Upper lobe of left lung (tissue), 4 donors: ENCODE data around the gene OR2T27.

Experiments
- CTCF ChIP-seq, 6 experiments: fragments of 450-650 bp in 4 of 6; fragments of 200-600 bp in 2 of 6; sonication (generic) in 2 of 6; IDR thresholded peaks; one replicate each; pipeline ENCODE4 v1.5.1; 2016 to 2019; ENCODE audit warnings: antibody characterized with exemption in 6 of 6
- POLR2A ChIP-seq, 4 donors: fragments of 450-650 bp; IDR thresholded peaks; one replicate each; pipeline ENCODE4 v1.5.1; 2016 to 2017; ENCODE audit warnings: antibody characterized with exemption in 4 of 4, mild to moderate bottlenecking in 2 of 4
- POLR2AphosphoS5 ChIP-seq, 2 donors: sonication (generic); formaldehyde crosslinking; IDR thresholded peaks; one replicate each; pipeline ENCODE4 v1.5.1; 2017; ENCODE audit warnings: antibody characterized with exemption in 2 of 2

- TF ChIP-seq POLR2A (IDR thresholded peaks at IDR 0.05) (no peak), CTCF (IDR thresholded peaks at IDR 0.05) (no peak), POLR2AphosphoS5 (IDR thresholded peaks at IDR 0.05) (no peak)
These were observed 27.1 kb downstream of the OR2T27 start for GRCh38 chr1:248627971-248628844.
